Ammon's horn (tissue), 1 donor: Measurements from ENCODE around the gene ITGAX.
"Not testable (repeated sequence)": the region's sequence is repeated elsewhere in the genome, so short reads cannot be mapped to it uniquely, and the experiment has no call there.

Experiments
- DNase-seq: peaks from one replicate; pipeline ENCODE4 v3.0.0-alpha.2; 2016; ENCODE audit warnings: low spot score

ITGAX gene

GRCh38 chr16:31410082-31410481 lies 55.1 kb downstream of the ITGAX start:
- no peak for DNase-seq

GRCh38 chr16:31411024-31411844 lies 56.3 kb downstream of the ITGAX start:
- no peak for DNase-seq

DNA sequence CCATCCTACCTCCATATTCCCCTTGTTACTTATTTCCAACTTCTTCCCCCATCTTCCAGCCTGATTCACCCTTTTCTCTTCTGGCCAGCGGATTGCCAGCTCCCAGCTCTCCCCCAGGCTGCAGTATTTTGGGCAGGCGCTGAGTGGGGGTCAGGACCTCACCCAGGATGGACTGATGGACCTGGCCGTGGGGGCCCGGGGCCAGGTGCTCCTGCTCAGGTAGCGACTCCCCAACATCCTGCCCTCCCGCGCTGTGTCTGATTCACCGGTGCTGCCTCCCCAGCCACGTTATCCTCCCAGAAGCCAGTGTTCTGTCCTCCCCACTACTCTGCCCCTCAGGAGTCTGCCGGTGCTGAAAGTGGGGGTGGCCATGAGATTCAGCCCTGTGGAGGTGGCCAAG lies 57.8 kb downstream of the ITGAX start:
- no peak for DNase-seq

GRCh38 chr16:31413381-31413780 lies 58.4 kb downstream of the ITGAX start:
- DNase-seq: no peak

DNA sequence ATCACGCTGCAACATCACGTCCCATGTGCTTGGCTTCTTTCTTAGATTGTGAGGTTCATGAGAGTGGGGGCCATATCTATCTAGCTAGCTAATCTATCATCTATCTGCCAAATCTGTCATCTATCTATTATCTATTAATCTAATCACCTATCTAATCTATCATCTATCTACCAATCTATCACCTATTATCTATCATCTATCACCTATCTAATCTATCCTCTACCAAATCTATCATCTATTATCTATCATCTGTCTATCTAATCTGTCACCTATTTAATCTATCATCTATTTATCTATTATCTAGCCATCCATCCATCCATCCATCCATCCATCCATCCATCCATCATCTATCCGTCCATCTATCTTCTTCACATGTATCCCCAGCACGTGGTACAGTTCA lies 59.0 kb downstream of the ITGAX start:
- no peak for DNase-seq

DNA sequence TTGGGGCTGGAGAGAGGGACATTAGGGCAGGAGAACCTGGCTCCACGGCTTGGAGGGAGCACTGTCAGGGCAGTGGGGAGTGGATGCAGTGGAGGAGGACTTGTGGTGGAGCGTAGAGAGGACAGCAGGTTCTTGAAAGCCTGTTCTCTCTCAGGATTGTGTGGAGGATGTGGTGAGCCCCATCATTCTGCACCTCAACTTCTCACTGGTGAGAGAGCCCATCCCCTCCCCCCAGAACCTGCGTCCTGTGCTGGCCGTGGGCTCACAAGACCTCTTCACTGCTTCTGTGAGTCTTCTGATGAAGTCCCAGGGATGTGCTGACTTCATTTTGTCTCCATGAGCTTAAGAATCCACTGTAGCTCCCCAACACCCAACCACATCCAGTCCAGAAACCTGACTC lies 59.7 kb downstream of the ITGAX start:
- no peak for DNase-seq

DNA sequence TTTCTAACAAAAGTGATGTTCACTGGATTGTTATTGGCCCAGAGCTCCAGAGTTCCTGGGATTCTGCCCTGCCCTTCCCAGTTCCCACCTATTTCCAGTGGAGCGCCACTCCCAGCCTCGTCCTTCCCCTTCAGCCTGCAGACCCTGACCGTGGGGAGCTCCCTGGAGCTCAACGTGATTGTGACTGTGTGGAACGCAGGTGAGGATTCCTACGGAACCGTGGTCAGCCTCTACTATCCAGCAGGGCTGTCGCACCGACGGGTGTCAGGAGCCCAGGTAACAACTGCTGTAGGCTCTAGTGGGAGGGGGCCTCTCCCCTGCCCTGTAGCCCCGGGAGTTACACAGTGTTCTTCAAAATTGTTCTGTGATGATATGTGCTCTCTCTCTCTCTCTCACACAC lies 61.4 kb downstream of the ITGAX start:
- DNase-seq: no peak

DNA sequence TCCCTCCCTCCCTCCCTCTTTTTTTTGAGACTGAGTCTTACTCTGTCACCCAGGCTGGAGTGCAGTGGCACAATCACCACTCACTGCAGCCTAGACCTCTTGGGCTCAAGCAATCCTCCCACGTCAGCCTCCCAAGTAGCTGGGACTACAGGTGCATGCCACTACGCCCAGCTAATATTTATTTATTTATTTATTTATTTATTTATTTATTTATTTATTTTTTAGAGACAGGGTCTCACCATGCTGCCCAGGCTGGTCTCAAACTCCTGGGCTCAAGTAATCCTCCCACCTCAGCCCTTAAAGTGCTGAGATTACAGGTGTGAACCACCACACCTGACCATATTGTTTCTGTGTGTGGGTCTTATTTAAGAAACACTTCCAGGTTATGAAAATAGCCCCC lies 62.1 kb downstream of the ITGAX start:
- not testable (repeated sequence) for DNase-seq

- no peak for DNase-seq
Measured at GRCh38 chr16:31417916-31418315, 62.9 kb downstream of the ITGAX start.

- no peak for DNase-seq
Measured at GRCh38 chr16:31420037-31420436, 65.1 kb downstream of the ITGAX start.

DNA sequence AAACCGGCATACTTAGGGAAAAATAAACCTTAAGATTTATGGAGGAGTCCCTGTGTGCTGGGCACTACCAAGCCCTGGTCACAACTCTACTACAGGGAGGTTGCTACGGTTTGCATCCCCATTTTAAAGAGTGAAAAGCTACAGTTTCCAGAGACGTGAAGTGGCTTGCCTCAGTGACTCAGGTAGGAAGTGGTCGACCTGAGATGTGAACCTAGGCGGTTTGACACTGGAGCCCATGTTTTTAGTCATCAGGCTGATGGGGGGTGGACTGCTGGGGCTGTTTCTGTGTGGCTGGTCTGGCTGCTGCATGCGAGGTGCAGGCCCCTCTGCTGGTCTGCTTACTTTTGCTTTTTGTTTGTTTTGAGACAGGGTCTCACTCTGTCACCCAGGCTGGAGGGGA lies 66.6 kb downstream of the ITGAX start:
- no peak for DNase-seq

- DNase-seq: no peak
Measured at GRCh38 chr16:31423241-31423640, 68.3 kb downstream of the ITGAX start.

- no peak for DNase-seq
Measured at GRCh38 chr16:31423801-31424200, 68.8 kb downstream of the ITGAX start.

- peak; percentile 62 for DNase-seq
Measured at GRCh38 chr16:31427441-31428278, 72.7 kb downstream of the ITGAX start.

DNA sequence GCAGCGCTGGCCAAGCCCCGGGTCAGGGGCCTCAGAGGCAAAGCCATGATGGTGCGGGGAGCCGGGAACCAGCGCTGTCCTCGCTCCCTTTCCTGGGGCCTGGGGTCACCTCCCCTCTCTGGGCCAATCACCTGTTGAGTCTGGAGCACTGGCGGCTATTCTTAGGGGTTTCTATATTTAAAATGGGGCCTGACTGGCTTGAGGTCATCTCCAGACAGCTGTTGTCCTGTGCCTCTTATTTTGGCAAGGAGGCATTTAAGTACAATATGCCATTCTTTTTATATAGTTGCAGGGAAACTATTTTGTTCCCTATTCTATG lies 73.3 kb downstream of the ITGAX start, which contains the start of gene COX6A2:
Gene COX6A2, minus strand, starts transcription at position 82 of the 319 bp plus-strand sequence. Its CDS starts 35 bp downstream, at position 47.
- DNase-seq: no peak

DNA sequence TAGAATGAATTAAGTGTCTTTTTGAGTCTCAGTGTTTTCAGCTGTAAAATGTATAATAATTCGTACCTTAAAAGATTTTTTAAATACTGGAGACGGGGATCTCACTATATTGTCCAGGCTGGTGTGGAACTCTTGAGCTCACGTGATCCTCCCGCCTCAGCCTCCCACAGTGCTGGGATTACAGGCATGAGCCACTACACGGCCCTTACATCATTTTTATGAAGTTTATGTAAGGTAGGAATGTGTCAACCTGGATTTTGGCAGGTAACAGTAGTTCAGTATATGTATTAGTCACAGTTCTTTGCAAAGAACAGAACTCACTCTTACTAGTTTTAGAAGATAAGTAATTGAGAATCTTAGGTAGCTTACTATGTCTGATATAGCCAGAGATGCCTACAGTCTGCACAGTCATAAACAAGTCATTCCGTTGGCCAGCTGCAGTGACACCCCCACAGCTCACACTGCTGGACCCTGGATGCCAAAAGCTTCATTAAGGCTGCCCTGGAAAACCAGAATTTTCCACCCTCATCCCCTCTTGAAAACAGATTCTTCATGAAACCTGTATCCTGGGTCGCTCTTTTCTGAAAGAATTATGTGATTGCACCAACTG lies 73.8 kb downstream of the ITGAX start:
- DNase-seq: no peak

DNA sequence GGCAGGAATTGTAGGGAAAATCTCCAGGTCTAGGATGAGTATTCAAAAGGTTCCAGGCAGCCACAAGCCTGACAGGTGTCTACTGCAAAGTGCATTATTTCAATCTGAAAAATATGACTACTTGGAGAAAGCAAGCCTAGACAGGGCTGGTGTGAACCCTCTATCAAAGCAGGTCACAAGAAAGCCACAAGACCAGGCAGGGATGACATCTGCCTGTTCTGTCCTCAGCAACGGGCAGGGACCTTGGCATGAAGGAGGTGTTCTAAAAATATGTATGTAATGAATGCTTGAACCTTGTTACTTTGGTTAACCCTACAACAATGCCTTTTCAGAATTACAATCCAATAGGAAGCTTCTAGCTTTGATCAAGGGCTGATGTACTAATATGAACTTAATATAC lies 74.3 kb downstream of the ITGAX start:
- no peak for DNase-seq

DNA sequence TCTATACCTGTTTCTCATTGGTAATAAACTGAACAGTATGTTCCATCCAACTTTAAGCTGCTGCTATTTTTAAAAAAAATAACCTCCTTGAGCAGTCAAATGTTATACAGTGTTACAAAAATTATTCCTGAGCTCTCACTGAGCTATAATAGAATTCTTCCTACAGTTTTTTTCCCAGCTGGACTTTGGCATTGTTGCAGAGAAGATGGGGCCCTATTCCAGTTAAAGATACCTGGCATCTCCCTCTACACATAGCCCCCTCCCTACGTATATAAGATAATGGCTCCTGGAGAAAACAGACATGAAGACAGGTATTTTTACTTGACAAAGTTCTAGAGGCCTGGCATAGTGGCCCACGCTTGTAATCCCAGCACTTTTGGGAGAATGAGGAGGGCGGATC lies 74.8 kb downstream of the ITGAX start:
- no peak for DNase-seq

GRCh38 chr16:31430380-31431052 lies 75.5 kb downstream of the ITGAX start:
- no peak for DNase-seq
